Natural killer cell (primary cell): ENCODE results near the gene TNNI2. TPM values are rescaled to one million over a fixed set of nuclear protein-coding genes. Genes with fewer than 3 reads are reported as not detected.

ENCODE experiments used
- ATAC-seq, 3 donors: fragments of 150-1000 bp in 2 of 3; fragments of 200-7000 bp in 1 of 3; cut with Tn5 transposase; 1 replicate in 1 of 3; 2 replicates in 2 of 3; pipeline ENCODE4 v1.10.0; 2021; ENCODE audit warnings: mild to moderate bottlenecking in 2 of 3, moderate library complexity in 2 of 3
- DNase-seq, 2 donors: peaks; one replicate each; pipeline versions ENCODE4 v3.0.0 to v3.0.0-alpha.2; 2013 to 2021; ENCODE audit warnings: mixed read lengths in 1 of 2
- H3K27ac ChIP-seq: one replicate; pipeline ENCODE4 v1.5.1; 2013; ENCODE audit warnings: mild to moderate bottlenecking, low read length
- H3K27me3 ChIP-seq: one replicate; pipeline ENCODE4 v1.6.1; 2013; ENCODE audit warnings: low read length; ENCODE audit not compliant: control insufficient read depth, insufficient read depth
- H3K36me3 ChIP-seq: one replicate; pipeline ENCODE4 v1.6.1; 2013; ENCODE audit warnings: low read length; ENCODE audit not compliant: control insufficient read depth, insufficient read depth
- H3K4me1 ChIP-seq: one replicate; pipeline ENCODE4 v1.6.1; 2013; ENCODE audit warnings: low read length; ENCODE audit not compliant: control insufficient read depth, insufficient read depth
- H3K4me3 ChIP-seq: one replicate; pipeline ENCODE4 v1.5.1; 2013; ENCODE audit warnings: low read length
- H3K9me3 ChIP-seq: one replicate; pipeline ENCODE4 v1.6.1; 2013; ENCODE audit warnings: low read length; ENCODE audit not compliant: control insufficient read depth, insufficient read depth
- H3K27ac Mint-ChIP-seq, 2 donors: one replicate each; pipeline ENCODE4 v1.8.0; 2022; ENCODE audit warnings: mild to moderate bottlenecking in 2 of 2, mixed read lengths in 2 of 2, moderate library complexity in 1 of 2
- H3K27me3 Mint-ChIP-seq, 2 donors: one replicate each; pipeline ENCODE4 v1.8.0; 2022; ENCODE audit warnings: low read depth in 2 of 2, mixed read lengths in 2 of 2
- H3K36me3 Mint-ChIP-seq: one replicate; pipeline ENCODE4 v1.8.0; 2022; ENCODE audit warnings: mixed read lengths
- H3K4me1 Mint-ChIP-seq, 2 donors: one replicate each; pipeline ENCODE4 v1.8.0; 2022; ENCODE audit warnings: mixed read lengths in 2 of 2
- H3K4me3 Mint-ChIP-seq: one replicate; pipeline ENCODE4 v1.8.0; 2022; ENCODE audit warnings: mild to moderate bottlenecking, moderate library complexity, mixed read lengths
- H3K9me3 Mint-ChIP-seq, 2 donors: one replicate each; pipeline ENCODE4 v1.8.0; 2022; ENCODE audit warnings: mixed read lengths in 2 of 2
- CTCF ChIP-seq: fragments of 200-600 bp; IDR thresholded peaks from one replicate; pipeline ENCODE4 v1.8.0; 2022; ENCODE audit warnings: antibody characterized with exemption
- WGBS: methylation state at CpG from one replicate; pipeline ENCODE4 v1.1.7; 2013; ENCODE audit warnings: missing lambda C conversion rate; ENCODE audit not compliant: insufficient coverage; 5-methylcytosine and 5-hydroxymethylcytosine counted together
- intact Hi-C: fragments of 100-400 bp; cut with micrococcal nuclease; formaldehyde crosslinking; loops from one replicate; pipeline ENCODE4 v1.14.2; 2022
- total RNA-seq, 4 donors: library from RNA; stranded (reverse); fragments of 120-200 nt in 1 of 4; gene quantifications; one replicate each; pipeline versions ENCODE4 v1.2.3 to v1.2.4, GENCODE V29; 2013 to 2022

The TNNI2 gene
- total RNA-seq, 3 donors from 2014 or later (not counting 1 experiment from before 2014, with no cell fraction given): 1.2 to 5.4 (median 3.6) TPM

GRCh38 chr11:1821562-1821961, 17.2 kb upstream of the TNNI2 start:
- Mint-ChIP-seq H3K4me1 (peaks cover 5 to 6% of the 10 kb centered on the region in 2 donors), H3K36me3 (no peaks in the 10 kb centered on the region), H3K9me3 (peaks cover 0 to 9% of the 10 kb centered on the region in 2 donors), H3K27ac (no peak overlapping the region), H3K4me3 (no peak overlapping the region), H3K27me3 (peaks cover 0 to 7% of the 10 kb centered on the region in 2 donors)
- Histone ChIP-seq H3K36me3 (no peaks in the 10 kb centered on the region), H3K9me3 (peaks cover 20% of the 10 kb centered on the region), H3K4me3 (no peak overlapping the region), H3K27me3 (no peaks in the 10 kb centered on the region), H3K4me1 (peaks cover 9% of the 10 kb centered on the region), H3K27ac (no peak overlapping the region)
- intact Hi-C loops: loop anchor here (10.0 kb wide), 1 partner anchor 47 kb away; no protein-coding TSS in a partner anchor
- TF ChIP-seq CTCF: no peak
- DNase-seq (no peak), ATAC-seq (no peak)

- no peak for TF ChIP-seq CTCF
- Mint-ChIP-seq H3K27ac (no peak overlapping the region), H3K36me3 (no peaks in the 10 kb centered on the region), H3K4me3 (no peak overlapping the region), H3K4me1 (peaks cover 5 to 6% of the 10 kb centered on the region in 2 donors), H3K9me3 (peaks cover 0 to 6% of the 10 kb centered on the region in 2 donors), H3K27me3 (peaks cover 6 to 10% of the 10 kb centered on the region in 2 donors)
- Histone ChIP-seq H3K9me3 (peaks cover 17% of the 10 kb centered on the region), H3K4me1 (peaks cover 9% of the 10 kb centered on the region), H3K27ac (no peak overlapping the region), H3K4me3 (no peak overlapping the region), H3K36me3 (no peaks in the 10 kb centered on the region), H3K27me3 (no peaks in the 10 kb centered on the region)
- WGBS: 93% methylated on average over 8 of the region's 8 CpGs
- ATAC-seq (no peak), DNase-seq (no peak)
- intact Hi-C loops: loop anchor here (10.0 kb wide), 1 partner anchor 48 kb away; no protein-coding TSS in a partner anchor
These were observed 16.0 kb upstream of the TNNI2 start for GRCh38 chr11:1822648-1823375.

- Mint-ChIP-seq H3K4me1 (peaks cover 3 to 6% of the 10 kb centered on the region in 2 donors), H3K4me3 (no peak overlapping the region), H3K27me3 (peaks cover 7 to 13% of the 10 kb centered on the region in 2 donors), H3K36me3 (no peaks in the 10 kb centered on the region), H3K9me3 (peaks cover 0 to 6% of the 10 kb centered on the region in 2 donors), H3K27ac (no peak overlapping the region)
- intact Hi-C loops: loop anchor here (10.0 kb wide), 1 partner anchor 49 kb away; no protein-coding TSS in a partner anchor
- 88% methylated on average over 19 of the region's 19 CpGs for WGBS
- Histone ChIP-seq H3K4me1 (peaks cover 7% of the 10 kb centered on the region), H3K36me3 (no peaks in the 10 kb centered on the region), H3K27ac (no peak overlapping the region), H3K27me3 (no peaks in the 10 kb centered on the region), H3K9me3 (peaks cover 10% of the 10 kb centered on the region), H3K4me3 (no peak overlapping the region)
- DNase-seq (no peak), ATAC-seq (no peak)
- TF ChIP-seq CTCF: no peak
These were observed 15.2 kb upstream of the TNNI2 start for GRCh38 chr11:1823376-1824220.
